Panc1 (cell line): Measurements from ENCODE around the gene PFN4.

Experiments
- CTCF ChIP-seq: fragments of 450-650 bp; IDR thresholded peaks from 2 replicates; pipeline ENCODE4 v1.5.1; 2017; ENCODE audit warnings: mild to moderate bottlenecking
- POLR2AphosphoS5 ChIP-seq: IDR thresholded peaks from 2 replicates; pipeline ENCODE4 v1.6.1; 2012; ENCODE audit warnings: mild to moderate bottlenecking, low read depth, low read length, moderate library complexity
- REST ChIP-seq, 2 experiments: IDR thresholded peaks; 2 replicates each; pipeline ENCODE4 v1.6.1; 2011 to 2012; ENCODE audit warnings: low read depth in 2 of 2, control low read depth in 1 of 2, low read length in 1 of 2, mild to moderate bottlenecking in 1 of 2, moderate library complexity in 1 of 2; ENCODE audit not compliant: insufficient read depth in 1 of 2

GRCh38 chr2:24088821-24089359 is 34.2 kb downstream of the PFN4 start:
- TF ChIP-seq CTCF = no peak
- TF ChIP-seq POLR2AphosphoS5 = no peak
- TF ChIP-seq REST (IDR thresholded peaks at IDR 0.05; ENCODE audit: insufficient read depth in 1 of 2, low read depth in 2 of 2, low read length in 1 of 2) = no peak
